HG03442 (cell line): ENCODE data around the gene SGMS1.
A peak's percentile ranks its signal among the peaks of the same experiment; 100 is the strongest.
"Not testable (repeated sequence)": the region's sequence is repeated elsewhere in the genome, so short reads cannot be mapped to it uniquely, and the experiment has no call there.

ENCODE experiments used
- ATAC-seq: cut with Tn5 transposase; IDR thresholded peaks from one replicate; pipeline ENCODE4 v1.9.1; 2021; ENCODE audit warnings: mild to moderate bottlenecking, moderate library complexity; ENCODE audit not compliant: unreplicated experiment

The SGMS1 gene

DNA sequence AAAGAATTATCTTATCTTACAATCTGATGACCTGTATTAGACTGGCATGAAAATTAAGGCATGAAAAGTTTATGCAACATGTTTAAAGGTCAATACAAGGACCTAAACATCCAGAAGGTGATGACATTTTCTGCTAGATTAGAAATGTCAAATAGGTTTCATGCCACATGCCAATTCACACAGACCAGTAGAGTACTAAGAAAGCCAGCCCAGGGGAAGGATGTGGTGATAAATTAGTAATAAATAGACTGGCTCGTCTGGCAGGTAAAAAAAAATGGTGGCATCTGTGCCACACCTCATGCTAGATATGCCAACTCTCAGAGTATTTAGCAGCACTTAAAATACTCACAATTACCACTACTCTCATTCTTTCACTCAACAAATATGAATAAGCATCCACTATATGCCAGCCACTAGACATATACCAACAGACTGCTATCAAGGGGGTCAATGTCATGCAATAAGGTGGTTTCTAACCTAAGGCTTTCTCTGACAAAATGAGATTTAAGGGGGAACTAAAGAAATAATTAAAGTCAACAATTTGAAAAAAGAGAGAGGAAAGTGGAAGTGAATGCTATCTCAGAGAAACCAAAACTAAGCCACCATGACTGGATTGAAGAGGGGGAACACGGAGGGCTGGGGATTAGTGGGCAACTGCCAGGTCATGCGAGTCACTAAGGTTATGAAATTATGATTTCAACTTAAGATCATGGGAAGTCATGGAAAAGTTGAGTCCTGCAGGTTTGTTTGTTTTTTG lies 83.5 kb downstream of the SGMS1 start:
- peak; percentile 47 for ATAC-seq

DNA sequence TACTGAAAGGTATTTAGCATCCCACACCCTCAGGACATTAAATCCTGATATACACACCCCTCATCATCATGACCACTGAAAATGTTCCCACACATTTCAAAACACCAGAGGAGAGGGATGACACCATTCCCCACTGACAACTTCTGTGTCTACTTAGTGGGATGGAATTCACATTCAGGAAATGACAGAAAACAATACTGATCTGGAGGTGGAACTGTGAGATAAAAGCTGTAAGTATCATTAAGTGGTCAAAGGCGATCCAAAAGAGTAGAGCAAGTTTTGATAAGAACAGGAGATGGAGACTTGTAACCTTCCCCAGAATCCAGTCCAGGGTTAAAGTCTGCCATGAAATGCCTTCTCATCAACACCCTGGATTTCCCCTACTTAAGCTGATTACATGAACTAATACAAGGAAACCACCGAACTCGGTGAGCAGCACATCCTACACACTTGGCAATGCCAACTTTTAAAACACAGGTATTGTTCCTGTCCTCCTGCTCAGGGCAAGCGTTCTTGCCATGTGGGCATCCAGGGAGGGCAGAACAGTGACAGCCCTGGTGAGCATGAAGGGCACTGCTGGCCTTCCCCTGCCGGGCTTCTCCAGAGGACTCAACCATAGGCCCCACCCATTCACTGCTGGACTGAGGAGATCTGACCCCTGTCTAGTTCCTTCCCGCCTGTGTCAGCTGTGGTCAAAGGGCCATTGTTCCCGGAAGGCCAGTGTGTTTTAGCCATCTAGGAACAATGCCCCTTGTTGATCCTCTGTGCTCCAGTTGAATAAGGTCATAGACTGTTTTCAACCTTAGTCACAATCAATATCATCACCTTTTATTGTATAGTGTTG lies 85.0 kb downstream of the SGMS1 start:
- ATAC-seq = peak; percentile 50

- ATAC-seq = no peak
Measured at GRCh38 chr10:50536617-50537240, 87.0 kb downstream of the SGMS1 start.

- not testable (repeated sequence) for ATAC-seq
Measured at GRCh38 chr10:50534748-50535376, 88.9 kb downstream of the SGMS1 start.

GRCh38 chr10:50533296-50533695 lies 90.5 kb downstream of the SGMS1 start:
- ATAC-seq = no peak

DNA sequence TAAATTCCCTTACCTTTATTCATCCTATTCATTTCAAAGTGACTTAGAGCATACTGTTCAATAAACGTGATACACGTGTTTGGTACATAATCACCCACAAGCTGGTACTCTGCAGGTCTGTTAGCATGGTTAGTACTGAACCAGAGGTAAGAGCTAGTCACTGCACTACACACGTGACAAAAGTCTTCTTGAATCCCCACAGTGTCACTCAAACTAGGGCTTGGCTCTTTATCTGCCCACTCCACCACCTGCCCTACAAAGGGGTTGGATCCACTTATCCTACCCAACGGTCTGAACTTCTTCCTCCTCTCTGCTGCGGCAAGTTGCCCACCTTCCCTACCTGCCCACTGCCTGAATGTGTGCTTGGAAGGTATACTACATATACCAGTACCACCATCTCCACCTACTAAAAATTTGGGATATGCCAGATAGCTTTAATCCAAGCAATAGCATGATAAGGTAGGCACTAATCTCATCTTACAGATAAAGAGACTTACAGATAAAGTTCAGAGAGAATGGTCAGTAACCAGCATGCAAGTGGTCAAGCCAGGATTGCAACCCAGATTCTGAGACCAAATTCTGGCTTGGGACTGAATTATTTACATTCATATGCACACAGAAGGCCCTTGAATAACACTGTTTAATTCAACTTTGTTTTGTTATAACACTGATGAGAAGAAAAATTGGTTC lies 92.2 kb downstream of the SGMS1 start:
- no peak for ATAC-seq

- ATAC-seq = no peak
Measured at GRCh38 chr10:50529660-50530059, 94.1 kb downstream of the SGMS1 start.

- no peak for ATAC-seq
Measured at GRCh38 chr10:50528206-50528605, 95.5 kb downstream of the SGMS1 start.

DNA sequence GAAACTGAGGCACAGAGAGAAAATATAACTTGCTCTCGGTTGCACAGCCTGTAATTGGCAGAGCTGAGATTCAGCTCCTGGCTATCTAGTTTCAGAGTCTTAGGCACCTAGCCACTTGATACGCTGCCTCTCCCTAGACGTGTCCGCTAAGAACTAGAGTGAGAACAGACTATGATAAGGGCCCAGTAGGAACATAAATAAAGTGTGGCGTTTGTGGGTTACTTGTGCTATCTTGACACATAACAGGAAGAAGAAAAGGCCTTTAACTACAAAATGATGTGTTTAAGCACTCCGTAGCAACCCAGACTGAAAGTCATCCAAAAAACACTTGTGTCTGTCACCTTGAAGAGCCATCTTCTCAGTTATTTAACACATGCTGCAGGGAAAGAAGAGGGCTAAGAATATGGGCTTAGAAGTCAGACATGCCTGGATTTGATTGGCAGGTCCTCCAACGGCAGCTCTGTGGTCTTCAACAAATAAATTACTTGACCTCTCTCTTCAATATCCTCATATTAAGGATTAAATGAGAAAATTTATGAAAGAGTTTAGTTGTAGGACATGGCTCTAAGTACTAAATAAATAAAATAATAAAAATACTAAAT lies 96.2 kb downstream of the SGMS1 start:
- no peak for ATAC-seq

DNA sequence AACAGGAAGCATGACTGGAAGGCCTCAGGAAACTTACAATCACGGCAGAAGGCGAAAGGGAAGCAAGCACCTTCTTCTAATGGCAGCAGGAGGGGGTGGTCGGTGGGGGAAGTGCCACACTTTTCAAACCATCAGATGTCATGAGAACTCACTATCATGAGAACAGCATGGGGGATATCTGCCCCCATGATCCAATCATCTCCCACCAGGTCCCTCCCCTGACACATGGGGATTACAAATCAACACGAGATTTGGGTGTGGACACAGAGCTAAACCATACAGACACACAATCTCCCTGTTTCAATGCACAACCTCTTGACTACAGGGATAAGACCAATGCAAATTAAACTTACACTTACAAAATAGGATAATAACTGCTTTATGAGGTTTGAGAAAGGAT lies 97.6 kb downstream of the SGMS1 start:
- no peak for ATAC-seq

GRCh38 chr10:50523357-50523756 lies 100.4 kb downstream of the SGMS1 start:
- ATAC-seq = no peak

GRCh38 chr10:50522908-50523307 lies 100.8 kb downstream of the SGMS1 start:
- no peak for ATAC-seq

DNA sequence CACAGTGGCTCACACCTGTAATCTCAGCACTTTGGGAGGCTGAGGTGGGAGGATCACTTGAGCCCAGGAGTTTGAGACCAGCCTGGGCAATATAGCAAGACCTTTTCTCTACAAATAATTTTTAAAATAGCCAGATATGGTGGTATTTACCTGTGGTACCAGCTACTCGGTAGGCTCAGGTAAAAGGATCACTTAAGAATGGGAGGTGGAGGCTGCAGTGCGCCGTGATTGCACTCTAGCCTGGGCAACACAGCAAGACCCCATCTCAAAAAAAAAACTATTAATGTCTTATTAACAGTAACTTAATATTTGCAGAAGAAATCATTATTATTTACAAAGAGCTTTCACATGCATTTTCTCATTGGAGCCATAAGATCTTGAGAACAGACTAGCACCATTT lies 103.6 kb downstream of the SGMS1 start:
- ATAC-seq = no peak

DNA sequence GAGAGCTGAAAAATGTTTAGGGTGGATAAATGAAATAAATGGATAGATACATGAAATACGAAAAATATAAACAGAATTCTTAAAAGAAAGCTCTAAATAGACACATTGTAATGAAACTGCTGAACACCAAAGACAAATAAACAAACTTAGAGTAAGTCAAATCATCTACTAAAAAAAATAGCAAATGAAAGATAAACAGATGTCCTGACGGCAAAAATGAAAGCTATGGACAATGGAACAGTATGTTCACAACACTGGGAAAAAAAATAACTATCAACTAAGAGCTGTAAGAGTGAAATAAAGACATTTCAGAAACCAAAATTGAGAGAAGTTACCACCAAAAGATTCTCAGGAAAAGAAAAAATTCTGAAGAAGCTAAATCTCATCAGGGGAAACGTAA lies 106.1 kb downstream of the SGMS1 start:
- no peak for ATAC-seq

DNA sequence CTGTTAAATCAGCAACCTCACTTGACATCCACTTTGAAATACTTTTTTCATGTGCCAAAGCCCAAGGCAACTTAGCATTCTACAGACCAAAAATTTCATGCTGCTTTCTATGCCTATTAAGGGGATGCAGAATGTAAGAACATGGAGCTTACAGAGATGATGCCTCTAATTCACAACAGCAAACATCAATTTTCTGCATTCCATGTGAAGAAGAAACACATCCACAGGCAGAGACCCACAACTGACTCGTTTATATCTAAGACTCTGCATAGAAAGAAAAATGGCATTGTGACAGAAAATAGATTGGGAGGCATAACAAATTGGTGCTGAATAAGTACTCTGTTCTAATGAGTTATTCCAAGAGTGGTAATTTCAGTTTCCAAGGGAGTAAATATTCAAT lies 107.6 kb downstream of the SGMS1 start:
- no peak for ATAC-seq

GRCh38 chr10:50515420-50515819 lies 108.3 kb downstream of the SGMS1 start:
- no peak for ATAC-seq

DNA sequence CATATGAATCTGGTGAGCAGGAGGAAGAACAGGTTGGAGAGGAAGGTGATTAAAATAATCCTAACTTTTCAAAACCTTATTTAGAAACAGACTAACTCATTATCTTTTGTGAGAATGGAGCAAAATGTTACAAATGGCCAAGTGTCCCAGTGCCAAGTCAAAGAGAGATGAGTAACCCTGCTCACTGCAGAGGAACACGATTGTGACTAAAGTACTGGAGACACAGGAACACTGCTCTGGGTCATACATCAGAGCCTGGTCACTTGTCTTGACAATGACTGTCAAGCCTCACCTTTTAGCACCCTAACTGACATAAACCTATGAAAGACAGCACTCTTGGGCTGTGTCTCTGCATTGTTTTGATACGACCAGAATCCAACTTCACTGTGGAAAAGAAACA lies 108.8 kb downstream of the SGMS1 start:
- ATAC-seq = no peak

- ATAC-seq = no peak
Measured at GRCh38 chr10:50513956-50514355, 109.8 kb downstream of the SGMS1 start.

DNA sequence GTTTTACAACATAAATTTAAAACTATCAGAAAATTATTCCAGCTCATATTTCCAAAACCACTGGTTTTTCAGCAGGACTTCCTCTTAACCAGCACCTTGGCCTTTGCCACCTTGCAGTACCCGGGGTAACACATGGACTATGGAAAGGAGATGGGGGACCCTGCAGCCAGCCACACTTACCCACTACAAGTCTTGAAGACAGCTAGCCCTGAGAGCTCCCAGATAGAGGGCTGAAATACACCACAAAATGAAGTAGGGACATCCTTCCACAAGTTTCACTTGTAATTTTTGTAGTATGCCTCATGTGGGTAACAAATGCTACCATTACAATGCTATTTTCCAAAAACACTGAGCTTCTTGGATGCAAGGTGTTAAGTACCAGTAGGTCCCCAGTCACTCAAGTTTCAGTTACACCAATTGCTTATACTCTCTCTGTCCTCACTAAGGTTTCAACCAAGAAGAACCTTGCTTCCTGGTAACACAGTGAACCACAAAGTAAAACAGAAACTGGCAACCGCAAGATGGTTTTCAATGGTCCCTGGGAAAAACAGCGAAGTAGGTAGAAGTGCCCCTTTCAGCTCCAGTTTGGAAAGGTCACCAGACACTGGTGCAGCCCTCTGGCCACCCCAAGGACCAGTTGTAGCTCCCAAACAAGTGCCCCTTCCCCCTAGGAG lies 110.9 kb downstream of the SGMS1 start:
- peak; percentile 31 for ATAC-seq

GRCh38 chr10:50512214-50512595 lies 111.6 kb downstream of the SGMS1 start:
- no peak for ATAC-seq
